DMS53 (cell line): Measurements from ENCODE around the gene CNTLN.
"Not testable (repeated sequence)": the region's sequence is repeated elsewhere in the genome, so short reads cannot be mapped to it uniquely, and the experiment has no call there.

Experiments used
- DNase-seq: peaks from one replicate; lab custom pipeline; 2025; lab: John Stamatoyannopoulos, UW

Gene CNTLN

DNA sequence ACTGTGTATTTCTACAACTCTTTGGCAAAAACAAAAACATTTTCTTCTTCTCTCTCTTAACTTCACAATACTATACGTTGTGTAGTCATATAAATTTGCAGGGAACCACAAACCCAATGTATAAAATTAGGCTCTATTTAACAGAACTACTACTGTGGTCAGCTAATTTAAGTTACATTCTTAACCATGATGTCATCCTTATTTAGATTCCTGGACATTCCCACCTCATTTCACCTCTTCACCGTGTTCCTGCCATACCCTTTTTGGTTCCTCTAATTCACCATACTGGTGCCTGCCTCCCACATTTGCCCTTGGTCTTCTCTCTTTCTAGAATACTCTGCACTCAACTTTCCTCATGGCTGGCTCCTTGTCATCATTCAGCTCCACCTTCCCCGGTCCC lies 368.4 kb downstream of the CNTLN start:
- DNase-seq: no peak

DNA sequence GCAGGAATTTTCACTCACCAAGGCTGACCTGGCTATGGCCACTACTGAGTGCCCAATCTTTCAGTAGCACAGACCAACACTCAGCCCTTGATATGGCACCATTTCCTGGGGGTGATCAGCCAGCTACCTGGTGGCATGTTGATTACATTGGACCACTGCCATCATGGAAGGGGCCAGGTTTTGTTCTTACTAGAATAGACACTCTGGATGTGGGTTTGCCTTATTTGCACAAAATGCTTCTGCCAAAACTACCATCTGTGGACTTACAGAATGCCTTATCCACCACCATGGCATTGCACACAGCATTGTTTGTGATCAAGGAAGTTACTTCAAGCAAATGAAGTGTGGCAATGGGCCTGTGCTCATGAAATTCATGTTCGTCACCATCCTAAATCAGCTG lies 374.3 kb downstream of the CNTLN start:
- no peak for DNase-seq

DNA sequence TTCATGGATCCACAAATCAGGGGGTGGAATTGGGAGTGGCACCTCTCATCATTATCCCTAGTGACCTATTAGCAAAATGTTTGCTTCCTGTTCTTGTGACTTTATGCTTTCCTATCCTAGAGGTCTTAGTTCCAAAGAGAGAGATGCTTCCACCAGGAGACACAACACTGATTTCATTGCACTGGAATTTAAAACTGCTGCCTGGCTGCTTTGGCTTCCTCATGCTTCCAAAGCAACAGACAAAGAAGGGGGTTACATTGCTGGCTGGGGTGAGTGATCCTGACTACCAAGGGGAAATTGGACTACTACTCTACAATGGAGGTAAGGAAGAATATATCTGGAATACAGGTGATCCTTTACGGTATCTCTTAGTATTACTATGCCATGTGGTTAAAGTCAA lies 374.9 kb downstream of the CNTLN start:
- no peak for DNase-seq

DNA sequence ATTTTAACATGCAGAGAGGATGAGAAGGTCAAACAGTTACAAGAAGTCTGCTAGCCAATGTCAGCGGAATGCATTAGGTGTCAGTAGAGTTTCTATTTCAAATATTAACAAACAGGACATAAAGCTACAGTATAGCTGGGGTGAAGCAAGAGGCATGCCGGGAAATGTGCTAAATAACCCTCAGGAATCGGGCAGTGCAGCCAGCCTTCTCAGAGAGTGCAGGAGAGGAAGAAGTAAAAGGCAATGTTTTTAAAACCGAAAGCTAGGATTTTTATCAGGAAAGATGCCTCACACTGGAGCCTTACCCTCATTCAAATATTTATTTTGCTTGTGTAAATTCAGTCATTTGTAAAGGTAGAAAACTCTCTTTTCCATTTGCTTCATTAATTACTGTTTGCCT lies 384.9 kb downstream of the CNTLN start:
- peak; percentile 55 for DNase-seq

DNA sequence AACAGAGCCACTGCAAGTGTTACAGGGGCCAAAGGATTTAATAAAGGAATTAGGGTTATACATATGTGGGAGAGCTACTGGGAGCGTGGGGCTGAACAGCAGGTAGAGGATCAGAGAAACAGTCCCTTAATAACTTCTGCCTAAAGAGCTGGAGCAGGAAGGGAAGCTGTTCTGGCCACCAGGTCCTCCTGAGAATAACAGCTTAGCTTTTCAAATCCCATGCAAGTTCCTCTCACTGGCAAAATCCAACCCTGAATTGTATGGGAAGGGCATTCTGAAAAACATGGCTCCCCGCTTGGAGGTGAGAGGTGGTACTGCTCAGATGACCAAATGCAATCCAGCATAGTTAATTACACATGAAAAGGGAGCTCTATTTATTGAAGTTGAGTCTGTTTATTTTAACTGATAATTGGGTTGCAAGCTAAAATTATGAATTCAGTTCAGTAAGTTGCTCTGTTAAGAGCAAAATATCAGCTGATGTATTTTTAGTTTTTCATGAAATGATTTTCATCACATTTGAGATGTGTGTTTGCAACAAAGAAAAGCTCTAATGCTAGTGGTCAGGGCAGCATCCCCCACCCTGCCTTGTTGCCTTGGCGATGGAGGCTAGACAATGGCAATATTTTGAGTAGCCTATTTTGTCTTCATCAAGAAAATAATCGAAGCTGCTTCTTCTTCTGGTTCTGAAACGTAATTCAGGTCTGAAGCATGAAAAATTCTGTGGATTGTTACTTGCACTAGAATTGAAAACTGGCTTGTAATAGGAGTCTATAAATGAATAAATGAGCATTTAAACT lies 385.6 kb downstream of the CNTLN start:
- peak; percentile 32 for DNase-seq

DNA sequence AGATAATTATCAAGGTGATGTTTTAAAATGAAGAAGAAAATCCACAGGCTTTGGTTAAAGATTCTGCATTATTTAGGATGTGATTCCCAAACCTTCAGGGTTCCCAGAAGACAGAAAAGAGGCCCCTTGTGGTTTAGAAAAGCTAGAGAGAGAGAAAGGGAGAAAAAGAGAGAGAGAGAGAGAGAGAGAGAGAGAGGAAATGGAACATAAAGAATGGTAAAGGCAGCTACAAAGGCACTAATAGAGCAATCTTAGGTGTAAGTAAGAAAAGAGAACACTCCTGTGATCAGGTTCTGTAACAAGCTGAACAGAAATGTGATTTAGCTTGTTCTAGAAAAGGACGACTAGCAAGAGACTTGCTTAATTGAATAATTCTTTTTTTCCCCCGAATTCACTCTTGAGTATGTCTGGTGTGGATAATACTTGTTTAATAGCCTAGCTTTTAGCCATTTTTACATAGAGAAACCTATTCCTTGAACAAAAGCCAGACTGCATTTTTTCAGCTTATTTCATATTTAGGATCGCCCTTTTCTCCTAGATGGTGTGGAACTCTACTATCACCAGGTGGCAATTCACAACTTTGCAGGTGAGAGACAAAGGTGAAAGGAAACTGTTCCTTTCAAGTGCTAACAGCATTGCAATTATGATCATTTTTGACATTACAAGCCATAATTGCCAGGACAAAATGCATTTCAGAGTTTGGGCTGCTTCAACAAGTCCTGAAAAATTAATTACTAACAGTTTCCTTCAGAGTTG lies 386.4 kb downstream of the CNTLN start:
- DNase-seq: no peak

DNA sequence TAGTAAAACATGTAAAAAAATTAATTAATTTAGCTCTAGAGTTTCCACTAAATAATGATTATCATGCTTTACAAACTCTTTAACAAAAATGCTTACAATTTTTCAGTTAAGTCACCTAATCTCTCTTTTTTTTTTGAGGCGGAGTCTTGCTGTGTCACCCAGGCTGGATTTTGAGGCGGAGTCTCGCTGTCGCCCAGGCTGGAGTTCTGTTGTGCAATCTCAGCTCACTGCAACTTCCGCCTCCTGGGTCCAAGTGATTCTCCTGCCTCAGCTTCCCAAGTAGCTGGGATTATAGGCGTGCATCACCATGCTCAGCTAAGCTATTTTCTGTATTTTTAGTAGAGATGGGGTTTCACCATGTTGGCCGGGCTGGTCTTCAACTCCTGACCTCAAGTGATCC lies 391.9 kb downstream of the CNTLN start:
- DNase-seq: not testable (repeated sequence)

DNA sequence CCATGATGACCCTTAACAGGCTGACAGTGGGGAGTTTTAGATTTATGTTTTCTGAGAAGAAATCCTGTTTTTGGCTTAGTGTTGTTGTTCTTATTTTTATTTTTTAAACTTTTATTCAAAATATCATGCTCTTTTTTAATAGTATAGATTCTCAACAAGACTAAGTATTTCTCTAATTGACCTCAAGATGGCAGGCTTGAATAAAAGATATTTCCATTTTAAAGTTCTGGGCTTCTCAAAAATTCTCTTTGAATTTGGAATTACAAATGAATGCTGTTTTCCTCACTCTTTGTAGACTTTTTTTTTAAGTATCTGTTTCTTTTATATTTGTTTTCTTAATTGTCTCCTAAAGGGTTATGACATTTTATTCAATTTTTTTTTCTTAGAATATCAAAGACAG lies 394.0 kb downstream of the CNTLN start:
- peak; percentile 44 for DNase-seq

DNA sequence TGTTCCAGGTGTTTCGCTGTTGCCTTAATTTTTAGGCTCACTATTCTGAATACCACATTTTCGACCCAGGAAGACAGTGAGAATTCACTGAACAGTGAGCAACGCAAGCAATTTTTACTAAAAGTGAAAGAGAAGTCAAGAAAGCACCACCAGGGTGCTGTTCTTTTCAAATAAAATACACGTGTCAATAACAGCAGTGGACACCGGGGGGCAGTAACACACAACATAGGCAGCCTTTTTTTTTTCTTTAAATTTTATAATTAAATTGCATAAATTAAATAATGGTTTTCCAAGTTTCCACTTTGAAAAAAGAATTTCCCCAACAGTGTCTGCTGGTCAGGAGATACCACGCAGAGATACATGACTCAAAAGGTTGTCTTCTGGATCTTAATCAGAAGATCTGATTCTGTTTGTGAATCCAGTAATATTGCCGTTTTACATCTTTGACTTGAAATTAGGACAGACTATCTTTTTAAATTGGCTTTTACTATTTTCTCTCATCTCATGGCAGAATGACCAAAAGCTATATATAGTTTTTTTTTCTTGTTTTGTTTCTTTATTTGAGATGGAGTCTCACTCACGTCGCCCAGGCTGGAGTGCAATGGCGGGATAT lies 396.9 kb downstream of the CNTLN start:
- peak; percentile 64 for DNase-seq

DNA sequence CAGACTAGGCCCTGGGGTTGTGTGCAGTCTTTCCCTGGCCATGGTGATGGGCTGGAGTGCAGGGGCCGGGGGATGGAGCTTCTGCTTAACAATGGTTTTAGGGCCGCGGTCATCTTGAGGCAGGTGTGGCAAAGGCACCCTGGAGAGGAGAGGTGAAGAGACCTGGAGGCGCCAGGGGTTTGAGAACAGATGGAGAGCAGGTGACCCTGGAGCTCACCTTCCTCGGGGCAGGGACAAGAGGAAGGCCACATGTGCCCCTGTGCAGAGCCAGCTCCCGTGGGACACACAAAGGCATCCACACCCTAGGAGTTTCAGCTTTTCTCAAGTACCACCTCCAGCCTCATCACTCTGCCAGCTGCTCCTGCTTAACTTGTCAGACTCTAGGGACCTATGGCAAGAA lies 397.6 kb downstream of the CNTLN start:
- no peak for DNase-seq

DNA sequence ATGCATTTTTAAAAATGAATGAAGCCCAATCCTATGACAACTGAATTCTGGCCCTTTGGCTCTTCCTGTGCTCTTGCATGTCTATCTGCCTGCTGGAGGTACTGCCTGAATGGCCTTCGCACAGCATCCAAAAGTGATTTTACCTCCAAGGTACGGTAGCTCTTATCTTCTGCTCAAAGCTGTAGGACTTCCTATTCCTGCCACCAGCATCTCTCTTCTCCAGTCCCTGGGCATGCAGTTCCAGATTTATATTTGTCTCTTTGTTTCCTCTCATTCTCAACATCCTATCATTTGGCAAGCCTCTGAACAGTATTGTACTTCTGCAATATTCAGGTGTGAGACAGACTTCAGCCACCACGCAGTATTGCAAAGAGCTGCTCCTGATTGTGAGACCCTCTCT lies 400.3 kb downstream of the CNTLN start:
- DNase-seq: no peak

DNA sequence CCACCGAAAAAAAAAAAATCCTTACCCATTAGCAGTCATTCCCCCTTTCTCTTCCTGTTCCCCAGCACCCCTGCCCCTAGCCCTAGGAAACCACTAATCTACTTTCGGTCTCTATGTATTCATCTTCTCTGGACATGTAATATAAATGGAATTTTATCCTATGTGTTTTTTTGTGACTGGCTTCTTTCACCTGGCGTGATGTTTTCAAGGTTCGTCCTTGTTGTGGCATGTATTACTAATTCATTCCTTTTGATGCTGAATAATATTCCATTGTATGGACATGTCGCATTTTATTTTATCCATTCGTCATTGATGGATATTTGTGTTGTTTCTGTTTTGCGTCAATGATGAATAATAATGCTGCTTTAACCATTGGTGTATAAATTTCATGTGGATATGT lies 401.2 kb downstream of the CNTLN start:
- DNase-seq: no peak

DNA sequence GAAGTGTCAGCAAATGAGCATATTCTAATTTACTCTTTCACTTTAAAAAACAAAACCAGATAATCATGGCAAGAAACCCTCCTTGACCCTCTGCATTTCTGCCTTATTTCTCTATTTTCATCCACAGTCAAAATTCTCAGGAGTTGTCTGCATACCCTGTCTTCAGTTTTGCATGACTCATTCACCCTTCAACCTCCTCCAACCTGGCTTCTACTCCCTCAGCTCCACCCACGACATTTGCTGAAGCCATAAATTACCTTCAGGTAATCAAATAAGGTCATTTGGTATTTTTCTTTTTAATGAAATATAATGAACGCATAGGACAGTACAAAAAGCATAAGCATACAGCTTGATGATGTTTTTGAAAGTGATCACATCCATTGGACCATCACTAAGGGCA lies 416.2 kb downstream of the CNTLN start:
- no peak for DNase-seq
